ENCODE data around the gene KLHL2.

DNA sequence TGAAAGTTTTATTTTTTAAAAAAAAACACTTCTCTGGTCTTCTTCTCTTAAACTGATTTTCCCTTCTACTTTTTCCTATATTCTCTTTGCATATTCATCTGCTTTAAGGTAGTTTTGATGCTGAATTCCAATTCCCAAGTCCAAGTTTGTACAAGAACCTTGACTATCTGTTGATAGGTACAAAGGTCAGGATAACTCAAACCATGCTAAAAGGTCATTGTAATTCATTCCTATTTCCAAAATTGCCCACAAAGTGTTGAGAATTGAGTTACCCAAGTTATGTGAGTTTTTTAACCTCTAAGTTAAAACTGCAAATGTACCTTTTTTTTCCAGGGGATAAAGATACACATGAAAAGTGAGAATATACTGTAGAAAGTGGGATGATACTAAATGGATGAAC lies 48.6 kb upstream of the KLHL2 start:
- TF ChIP-seq, protein P1, sequence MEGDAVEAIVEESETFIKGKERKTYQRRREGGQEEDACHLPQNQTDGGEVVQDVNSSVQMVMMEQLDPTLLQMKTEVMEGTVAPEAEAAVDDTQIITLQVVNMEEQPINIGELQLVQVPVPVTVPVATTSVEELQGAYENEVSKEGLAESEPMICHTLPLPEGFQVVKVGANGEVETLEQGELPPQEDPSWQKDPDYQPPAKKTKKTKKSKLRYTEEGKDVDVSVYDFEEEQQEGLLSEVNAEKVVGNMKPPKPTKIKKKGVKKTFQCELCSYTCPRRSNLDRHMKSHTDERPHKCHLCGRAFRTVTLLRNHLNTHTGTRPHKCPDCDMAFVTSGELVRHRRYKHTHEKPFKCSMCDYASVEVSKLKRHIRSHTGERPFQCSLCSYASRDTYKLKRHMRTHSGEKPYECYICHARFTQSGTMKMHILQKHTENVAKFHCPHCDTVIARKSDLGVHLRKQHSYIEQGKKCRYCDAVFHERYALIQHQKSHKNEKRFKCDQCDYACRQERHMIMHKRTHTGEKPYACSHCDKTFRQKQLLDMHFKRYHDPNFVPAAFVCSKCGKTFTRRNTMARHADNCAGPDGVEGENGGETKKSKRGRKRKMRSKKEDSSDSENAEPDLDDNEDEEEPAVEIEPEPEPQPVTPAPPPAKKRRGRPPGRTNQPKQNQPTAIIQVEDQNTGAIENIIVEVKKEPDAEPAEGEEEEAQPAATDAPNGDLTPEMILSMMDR (IDR thresholded peaks at IDR 0.05) = no peak
- TF ChIP-seq POLR2AphosphoS5 (IDR thresholded peaks at IDR 0.05) (no peak), POLR2A (IDR thresholded peaks at IDR 0.05) (no peak), EP300 (IDR thresholded peaks at IDR 0.05) (no peak)
